Peyer's patch (tissue), 4 donors: ENCODE results near the gene NHLH2. TPM values are rescaled to one million over a fixed set of nuclear protein-coding genes. Genes with fewer than 3 reads are reported as not detected.

Experiments used
- DNase-seq, 3 donors: peaks; one replicate each; pipeline ENCODE4 v3.0.0-alpha.2; 2017 to 2019
- H3K27ac ChIP-seq, 4 donors: fragments of 200-600 bp; sonication (generic); one replicate each; pipeline ENCODE4 v1.5.1; 2016 to 2019
- H3K27me3 ChIP-seq, 2 donors: fragments of 200-600 bp; sonication (generic); one replicate each; pipeline ENCODE4 v1.5.1; 2019
- H3K36me3 ChIP-seq, 3 donors: fragments of 200-600 bp; sonication (generic); one replicate each; pipeline ENCODE4 v1.5.1; 2016 to 2019
- H3K4me1 ChIP-seq, 4 donors: fragments of 200-600 bp; sonication (generic); one replicate each; pipeline ENCODE4 v1.5.1; 2016 to 2019
- H3K4me3 ChIP-seq, 4 donors: fragments of 200-600 bp; sonication (generic); 1 replicate in 3 of 4; 2 replicates in 1 of 4; pipeline ENCODE4 v1.5.1; 2016 to 2019; ENCODE audit warnings: mild to moderate bottlenecking in 1 of 4
- H3K9me3 ChIP-seq, 4 donors: fragments of 200-600 bp; sonication (generic); one replicate each; pipeline ENCODE4 v1.5.1; 2016 to 2019; ENCODE audit warnings: mild to moderate bottlenecking in 1 of 4
- POLR2A ChIP-seq, 2 donors: fragments of 450-650 bp; IDR thresholded peaks; one replicate each; pipeline ENCODE4 v1.5.1; 2017; ENCODE audit warnings: antibody characterized with exemption in 2 of 2, mild to moderate bottlenecking in 2 of 2, moderate library complexity in 2 of 2
- total RNA-seq, 4 donors: library from RNA; depleted of rRNA; stranded (reverse); fragments of >200 nt; gene quantifications; one replicate each; pipeline ENCODE4 v1.1.0, GENCODE V29; 2016
- TF ChIP-seq, protein P1 (sequence below), 6 experiments: fragments of 450-650 bp in 4 of 6; fragments of 200-600 bp in 2 of 6; sonication (generic) in 1 of 6; IDR thresholded peaks; one replicate each; pipeline ENCODE4 v1.5.1; 2017 to 2019; ENCODE audit warnings: antibody characterized with exemption in 6 of 6, mild to moderate bottlenecking in 3 of 6, moderate library complexity in 1 of 6

NHLH2 gene
- total RNA-seq, 4 donors from 2014 or later = not detected

DNA sequence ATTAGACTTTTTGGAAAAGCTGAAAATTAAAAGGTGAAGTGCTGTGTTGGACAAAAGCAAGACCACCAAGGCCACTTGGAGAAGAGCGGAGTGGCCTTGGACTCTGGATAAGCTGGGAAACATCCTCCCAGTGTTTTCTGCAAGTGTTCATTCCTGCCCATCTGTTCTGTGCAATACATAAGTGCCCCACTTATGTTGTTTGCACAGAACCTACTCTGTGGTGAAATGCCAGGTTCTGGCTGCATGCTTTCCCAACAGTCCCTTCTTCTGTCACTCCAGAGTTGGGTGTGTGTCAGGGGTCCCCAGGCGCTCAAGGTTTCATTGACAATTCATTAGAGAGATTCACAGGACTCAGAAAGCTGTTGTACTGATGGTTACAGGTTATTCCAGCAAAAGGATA, 30.3 kb downstream of the NHLH2 start:
- no peak for DNase-seq

DNA sequence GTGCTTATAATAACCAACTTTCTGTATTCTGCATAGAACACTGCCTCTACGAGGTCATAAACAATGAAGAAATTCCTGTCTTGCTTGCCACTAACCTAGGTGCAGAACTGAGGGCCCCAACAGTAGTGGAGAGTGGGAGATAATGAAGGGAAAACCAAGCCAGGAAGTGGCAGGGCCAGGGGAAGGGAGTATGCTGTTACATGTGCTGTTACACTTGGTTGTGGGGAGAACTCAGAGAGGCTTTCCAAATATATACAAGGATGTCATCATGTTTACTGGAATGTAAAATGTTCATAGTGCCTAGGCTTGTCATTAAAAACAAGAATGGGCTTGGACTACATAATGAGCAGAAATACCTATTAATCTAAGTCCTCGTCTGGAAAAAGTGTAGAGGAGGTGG, 31.1 kb downstream of the NHLH2 start:
- H3K36me3 ChIP-seq = no peaks in the 10 kb centered on the region
- no peak overlapping the region for H3K27ac ChIP-seq
- no peaks in the 10 kb centered on the region for H3K9me3 ChIP-seq
- TF ChIP-seq, protein P1, sequence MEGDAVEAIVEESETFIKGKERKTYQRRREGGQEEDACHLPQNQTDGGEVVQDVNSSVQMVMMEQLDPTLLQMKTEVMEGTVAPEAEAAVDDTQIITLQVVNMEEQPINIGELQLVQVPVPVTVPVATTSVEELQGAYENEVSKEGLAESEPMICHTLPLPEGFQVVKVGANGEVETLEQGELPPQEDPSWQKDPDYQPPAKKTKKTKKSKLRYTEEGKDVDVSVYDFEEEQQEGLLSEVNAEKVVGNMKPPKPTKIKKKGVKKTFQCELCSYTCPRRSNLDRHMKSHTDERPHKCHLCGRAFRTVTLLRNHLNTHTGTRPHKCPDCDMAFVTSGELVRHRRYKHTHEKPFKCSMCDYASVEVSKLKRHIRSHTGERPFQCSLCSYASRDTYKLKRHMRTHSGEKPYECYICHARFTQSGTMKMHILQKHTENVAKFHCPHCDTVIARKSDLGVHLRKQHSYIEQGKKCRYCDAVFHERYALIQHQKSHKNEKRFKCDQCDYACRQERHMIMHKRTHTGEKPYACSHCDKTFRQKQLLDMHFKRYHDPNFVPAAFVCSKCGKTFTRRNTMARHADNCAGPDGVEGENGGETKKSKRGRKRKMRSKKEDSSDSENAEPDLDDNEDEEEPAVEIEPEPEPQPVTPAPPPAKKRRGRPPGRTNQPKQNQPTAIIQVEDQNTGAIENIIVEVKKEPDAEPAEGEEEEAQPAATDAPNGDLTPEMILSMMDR (IDR thresholded peaks at IDR 0.05) = no peak
- TF ChIP-seq POLR2A (IDR thresholded peaks at IDR 0.05) = no peak
- peaks cover 0 to 5% (median 0%) of the 10 kb centered on the region in 4 donors for H3K4me1 ChIP-seq
- DNase-seq = no peak
- H3K27me3 ChIP-seq = no peaks in the 10 kb centered on the region
- H3K4me3 ChIP-seq = no peak overlapping the region

More for the DNA sequence above, 30.3 kb downstream of the NHLH2 start:
- Histone ChIP-seq H3K4me3 (no peak overlapping the region), H3K4me1 (peaks cover 0 to 5% (median 0%) of the 10 kb centered on the region in 4 donors), H3K27me3 (no peaks in the 10 kb centered on the region), H3K9me3 (no peaks in the 10 kb centered on the region), H3K27ac (peak overlapping the region in 1 of 4 donors; percentile 16), H3K36me3 (no peaks in the 10 kb centered on the region)
- no peak for TF ChIP-seq POLR2A (IDR thresholded peaks at IDR 0.05)
- TF ChIP-seq, protein P1 (IDR thresholded peaks at IDR 0.05) = no peak

DNA sequence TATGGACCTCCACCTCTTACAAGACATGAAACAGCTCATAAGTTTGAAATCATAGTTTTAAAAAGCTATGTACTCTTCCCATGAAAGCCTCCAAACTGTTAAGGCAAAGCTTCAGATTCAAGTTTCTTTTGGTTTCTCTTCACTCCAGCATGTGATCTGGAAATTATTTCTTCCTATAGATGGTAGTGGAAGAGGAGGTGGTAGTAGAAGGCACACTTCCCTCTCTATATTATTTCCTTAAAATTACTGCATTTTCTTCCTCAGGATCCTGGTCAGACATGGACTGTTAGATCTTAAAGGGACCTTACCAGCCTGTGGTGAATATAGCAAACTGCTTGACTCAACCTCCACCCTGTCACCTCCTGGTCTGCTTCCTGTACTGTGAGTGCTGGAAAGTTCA, 31.9 kb downstream of the NHLH2 start:
- TF ChIP-seq, protein P1 (IDR thresholded peaks at IDR 0.05) = no peak
- no peak for TF ChIP-seq POLR2A (IDR thresholded peaks at IDR 0.05)
- no peaks in the 10 kb centered on the region for H3K27me3 ChIP-seq
- no peak overlapping the region for H3K27ac ChIP-seq
- no peak overlapping the region for H3K4me3 ChIP-seq
- no peaks in the 10 kb centered on the region for H3K36me3 ChIP-seq
- H3K4me1 ChIP-seq = peaks cover 0 to 5% (median 0%) of the 10 kb centered on the region in 4 donors
- DNase-seq = no peak
- H3K9me3 ChIP-seq = no peaks in the 10 kb centered on the region

DNA sequence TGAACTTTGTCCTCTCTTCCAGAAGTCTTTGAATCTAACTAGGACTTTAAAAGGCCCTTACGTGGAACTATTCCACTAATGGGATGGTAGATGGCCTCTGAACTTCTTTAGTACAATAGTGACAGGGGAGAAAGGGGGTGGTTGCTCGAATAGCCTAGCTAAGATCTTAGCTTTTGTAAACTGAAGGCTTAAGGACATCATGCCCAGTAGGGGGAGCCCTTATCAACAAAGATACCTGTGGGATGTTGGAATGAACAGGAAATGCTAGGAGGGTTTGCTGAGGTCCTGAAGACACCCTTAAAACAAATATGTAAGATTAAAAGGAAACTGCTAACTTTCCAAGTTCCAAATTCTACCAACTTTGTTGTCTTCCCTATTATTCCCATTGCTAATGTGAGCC, 33.2 kb downstream of the NHLH2 start:
- DNase-seq = peak in 2 of 3 donors; percentile 37 to 75
- TF ChIP-seq, protein P1 (IDR thresholded peaks at IDR 0.05) = peak in 5 of 6 experiments; percentile 18 to 77 (median 69)
- no peak for TF ChIP-seq POLR2A (IDR thresholded peaks at IDR 0.05)
- H3K9me3 ChIP-seq = no peaks in the 10 kb centered on the region
- H3K4me3 ChIP-seq = no peak overlapping the region
- H3K4me1 ChIP-seq = peaks cover 0 to 5% (median 0%) of the 10 kb centered on the region in 4 donors
- H3K27ac ChIP-seq = no peak overlapping the region
- no peaks in the 10 kb centered on the region for H3K27me3 ChIP-seq
- no peaks in the 10 kb centered on the region for H3K36me3 ChIP-seq

DNA sequence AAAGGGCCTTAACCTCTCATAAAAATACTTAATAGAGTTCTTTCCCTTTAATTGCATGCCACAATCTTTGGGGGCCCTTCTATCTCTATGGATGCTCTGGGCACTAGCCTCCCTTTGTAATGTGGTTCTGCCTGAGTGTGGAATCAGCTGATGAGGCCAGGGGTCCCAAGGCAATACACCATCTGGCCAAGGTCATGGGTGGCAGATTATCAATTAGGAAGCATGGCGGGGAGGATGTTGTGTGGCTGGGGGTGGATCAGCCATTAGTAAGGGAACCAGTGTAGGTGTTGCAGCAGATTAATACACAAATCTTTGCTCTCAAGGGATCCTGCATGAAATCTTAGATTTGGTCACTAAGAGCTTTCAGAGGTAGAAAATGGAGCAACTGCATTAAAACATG, 35.3 kb downstream of the NHLH2 start:
- Histone ChIP-seq H3K27me3 (no peaks in the 10 kb centered on the region), H3K4me3 (no peak overlapping the region), H3K9me3 (no peaks in the 10 kb centered on the region), H3K27ac (no peak overlapping the region), H3K4me1 (no peaks in the 10 kb centered on the region), H3K36me3 (no peaks in the 10 kb centered on the region)
- TF ChIP-seq, protein P1 (IDR thresholded peaks at IDR 0.05) = no peak
- TF ChIP-seq POLR2A (IDR thresholded peaks at IDR 0.05) = no peak
- DNase-seq = no peak

DNA sequence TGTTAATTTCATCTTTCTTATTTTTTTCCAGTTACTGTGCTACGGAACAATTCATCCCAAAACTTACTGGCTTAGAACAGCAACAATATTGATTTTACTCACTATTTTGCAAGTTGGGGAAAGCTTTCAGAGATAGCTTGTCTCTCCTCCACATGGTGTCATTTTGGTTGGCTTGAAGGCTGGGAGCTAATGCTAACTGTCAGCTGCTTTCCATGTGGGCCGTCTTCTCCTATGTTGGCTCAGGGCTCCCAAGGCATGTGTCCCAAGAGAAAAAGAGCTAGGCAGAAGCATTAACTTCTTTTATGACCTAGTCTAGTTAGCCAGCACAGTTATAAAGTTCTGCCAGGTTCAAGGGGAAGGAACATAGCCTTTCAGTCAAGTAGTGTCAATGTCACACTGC, 38.5 kb downstream of the NHLH2 start:
- H3K9me3 ChIP-seq = no peaks in the 10 kb centered on the region
- no peaks in the 10 kb centered on the region for H3K27me3 ChIP-seq
- H3K4me1 ChIP-seq = no peaks in the 10 kb centered on the region
- no peak for TF ChIP-seq POLR2A (IDR thresholded peaks at IDR 0.05)
- TF ChIP-seq, protein P1 (IDR thresholded peaks at IDR 0.05) = no peak
- no peaks in the 10 kb centered on the region for H3K36me3 ChIP-seq
- DNase-seq = no peak
- no peak overlapping the region for H3K27ac ChIP-seq
- no peak overlapping the region for H3K4me3 ChIP-seq
